NCI-H128 (cell line): ENCODE data around the gene OXNAD1.

ENCODE experiments used
- DNase-seq: peaks from one replicate; lab custom pipeline; 2025; ENCODE audit not compliant: unreplicated experiment; lab: John Stamatoyannopoulos, UW

Gene OXNAD1, protein sequence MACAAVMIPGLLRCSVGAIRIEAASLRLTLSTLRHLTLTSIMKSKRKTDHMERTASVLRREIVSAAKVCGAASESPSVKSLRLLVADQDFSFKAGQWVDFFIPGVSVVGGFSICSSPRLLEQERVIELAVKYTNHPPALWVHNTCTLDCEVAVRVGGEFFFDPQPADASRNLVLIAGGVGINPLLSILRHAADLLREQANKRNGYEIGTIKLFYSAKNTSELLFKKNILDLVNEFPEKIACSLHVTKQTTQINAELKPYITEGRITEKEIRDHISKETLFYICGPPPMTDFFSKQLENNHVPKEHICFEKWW

DNA sequence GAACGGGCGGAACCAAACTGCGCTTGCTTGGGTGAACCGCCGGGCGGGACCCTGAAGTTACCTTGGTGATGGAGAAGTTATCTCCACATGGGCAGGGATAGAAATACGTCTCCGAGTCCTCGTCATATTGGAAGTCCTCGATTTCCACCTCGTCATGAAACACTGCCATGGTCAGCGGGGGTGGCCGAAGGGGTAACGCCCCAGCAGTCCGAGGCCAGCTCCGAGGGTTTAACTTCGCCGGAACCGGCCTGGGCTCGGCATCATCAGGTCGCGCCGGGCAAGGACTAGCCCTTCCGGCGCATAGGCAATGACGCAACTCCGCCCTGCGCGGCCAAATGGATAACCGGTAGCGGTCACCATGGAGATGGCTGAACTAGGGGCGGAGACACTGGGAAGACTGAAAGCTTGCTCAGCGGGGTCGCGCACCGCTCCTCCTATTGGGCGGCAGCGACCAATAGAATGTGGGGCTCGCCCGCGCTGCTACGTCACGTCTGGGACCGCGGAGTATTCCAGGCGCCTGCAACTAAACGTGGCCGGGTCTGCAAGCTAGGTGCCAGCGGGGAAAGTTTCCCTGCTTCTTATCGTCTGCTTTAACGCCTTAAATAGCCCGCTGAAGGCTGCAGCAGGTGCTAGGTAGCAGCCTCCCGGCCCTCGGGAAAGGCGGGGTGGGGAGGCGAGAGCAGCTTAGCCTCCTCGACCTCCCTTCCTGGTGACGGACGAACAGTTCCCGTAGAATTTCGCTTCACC is at the start of gene OXNAD1, which contains the start of gene DPH3:
TSS of gene OXNAD1 (plus strand) at position 505 of the 747 bp plus-strand sequence. CDS start 5,741 bp downstream, outside the sequence.
TSS of gene DPH3 (minus strand) at position 236 of the 747 bp plus-strand sequence. CDS start at position 169, 67 bp downstream.
- DNase-seq = peak; percentile 95

DNA sequence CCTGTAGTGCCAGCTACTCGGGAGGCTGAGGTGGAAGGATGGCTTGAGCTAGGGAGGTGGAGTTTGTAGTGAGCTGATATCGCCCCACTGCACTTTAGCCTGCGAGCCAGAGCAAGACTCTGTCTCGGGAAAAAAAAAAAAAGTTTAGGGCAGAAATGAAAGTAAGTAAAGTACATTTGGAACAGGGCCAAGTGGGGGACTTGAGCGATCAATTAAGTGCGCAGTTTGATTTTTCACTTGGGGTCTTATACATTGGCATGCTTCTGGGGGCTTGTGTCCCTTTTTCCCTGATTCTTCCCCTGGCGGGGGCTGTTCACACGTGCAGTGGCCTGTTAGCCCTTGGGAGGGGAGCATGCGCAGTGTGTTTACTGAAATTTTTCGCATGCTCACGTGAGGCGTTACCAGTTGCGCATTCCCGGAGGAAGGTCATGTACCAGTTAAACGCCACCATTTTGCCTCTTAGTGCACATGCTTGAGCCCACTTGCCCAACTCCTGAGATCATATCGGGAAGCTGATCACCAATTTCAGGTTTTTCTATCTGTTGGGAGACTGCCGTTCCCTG is 48.6 kb upstream of the OXNAD1 start:
- no peak for DNase-seq

DNA sequence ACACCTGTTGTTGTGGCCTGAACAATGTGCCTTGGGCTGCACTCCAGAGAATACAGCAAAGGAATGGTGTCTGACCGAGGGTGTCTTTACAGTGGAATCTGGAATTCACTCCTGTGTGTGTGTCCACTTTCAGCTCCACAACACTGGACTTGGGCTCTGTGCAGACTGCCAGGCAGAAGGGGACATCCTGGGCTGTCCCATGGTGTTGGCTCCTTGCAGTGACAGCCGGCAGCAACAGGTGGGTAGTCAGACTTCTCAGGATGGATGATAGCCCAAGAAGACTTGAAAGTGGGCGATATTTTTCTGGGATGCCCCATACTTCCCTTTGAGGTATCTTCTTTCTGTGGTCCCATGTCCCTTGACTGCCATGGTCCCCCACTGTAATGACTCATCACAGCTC is 45.2 kb upstream of the OXNAD1 start:
- no peak for DNase-seq

DNA sequence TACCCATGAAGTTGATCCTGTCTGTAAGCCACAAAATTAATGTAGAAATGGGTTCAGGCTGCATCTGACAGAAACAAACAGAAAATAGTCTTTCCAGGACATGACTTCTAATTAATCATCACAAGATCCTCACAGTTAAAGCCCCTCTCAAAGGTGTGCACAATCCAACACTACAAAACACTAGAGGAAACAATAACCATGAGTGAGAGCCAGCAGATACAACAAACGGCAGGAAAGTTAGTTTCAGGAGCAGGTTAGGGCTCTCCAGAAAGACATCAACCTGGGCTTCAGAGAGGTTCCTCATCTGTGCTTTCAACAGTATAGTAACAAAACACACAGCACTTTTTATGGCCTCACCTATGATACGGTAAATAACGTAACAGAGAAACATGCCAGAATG is 43.0 kb upstream of the OXNAD1 start:
- DNase-seq = no peak

DNA sequence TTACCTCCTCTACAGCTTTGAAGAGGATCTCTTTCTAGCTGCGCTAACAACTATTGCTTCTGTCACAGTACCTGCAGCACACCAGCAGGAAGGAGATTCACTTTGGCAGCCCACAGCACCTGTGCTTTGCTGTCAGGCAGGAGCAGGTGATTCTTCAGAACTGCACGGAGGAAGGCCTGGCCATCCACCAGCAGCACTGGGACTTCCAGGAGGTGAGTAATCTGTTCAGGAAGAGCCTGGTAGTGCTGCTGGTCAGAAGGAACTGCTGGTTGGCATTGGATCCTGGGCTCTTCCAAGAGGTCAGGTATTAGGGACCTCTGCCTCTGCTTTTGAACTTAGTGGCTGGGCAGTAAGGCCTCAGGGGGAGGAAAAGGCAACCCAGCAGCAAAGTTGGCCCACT is 42.5 kb upstream of the OXNAD1 start:
- no peak for DNase-seq

DNA sequence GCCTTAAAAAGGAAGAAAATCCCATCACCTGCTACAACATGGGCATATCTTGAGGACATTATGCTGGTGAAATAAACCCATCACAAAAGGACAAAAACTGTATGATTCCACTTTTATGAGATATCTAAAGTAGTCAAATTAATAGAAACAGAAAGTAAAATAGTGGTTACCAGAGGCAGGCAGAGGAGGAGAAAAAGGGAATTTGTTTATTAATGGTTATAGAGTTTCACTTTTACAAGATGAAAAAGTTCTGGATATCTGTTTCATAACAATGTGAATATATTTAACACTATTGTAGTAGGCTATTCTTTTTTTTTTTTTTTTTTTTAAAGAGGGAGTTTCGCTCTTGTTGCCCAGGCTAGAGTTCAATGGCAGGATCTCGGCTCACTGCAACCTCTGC is 40.7 kb upstream of the OXNAD1 start:
- no peak for DNase-seq

DNA sequence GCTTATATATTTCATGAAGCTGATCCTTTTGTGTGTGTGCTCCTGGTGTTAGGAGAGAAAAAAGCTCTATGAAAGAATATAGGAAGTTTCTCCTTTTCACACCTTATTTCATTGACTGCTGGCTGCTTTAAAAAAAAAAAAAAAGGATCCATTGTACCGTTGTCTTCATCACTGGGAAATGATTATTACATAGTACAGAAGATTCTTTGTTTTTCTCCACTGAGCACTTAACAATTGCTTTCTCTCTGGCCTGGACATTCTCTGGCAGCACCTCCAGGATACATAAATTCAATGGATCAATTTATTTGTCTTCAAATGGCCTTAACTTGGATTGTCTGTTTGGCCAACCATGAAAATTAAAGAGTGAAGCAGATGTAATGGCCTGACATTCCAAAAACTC is 37.4 kb upstream of the OXNAD1 start:
- no peak for DNase-seq

DNA sequence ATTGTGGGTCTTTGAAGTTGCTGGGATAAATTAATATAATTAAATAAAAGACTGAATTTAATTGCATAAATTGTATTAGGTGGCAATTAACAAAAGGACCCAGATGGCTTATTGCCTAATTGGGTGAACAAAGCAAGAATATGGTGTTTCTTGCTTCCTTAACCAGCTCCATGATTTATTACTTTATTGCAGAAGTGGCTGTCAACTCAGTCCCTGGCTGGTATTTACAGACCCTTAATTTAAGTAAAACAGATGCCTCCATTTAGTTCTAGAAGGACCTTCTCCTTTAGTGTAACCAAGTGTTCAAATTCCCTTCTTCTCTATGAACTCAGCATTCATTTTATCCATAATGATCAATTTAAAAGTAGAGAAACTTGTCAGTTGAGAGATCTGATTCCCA is 35.3 kb upstream of the OXNAD1 start:
- DNase-seq = no peak

DNA sequence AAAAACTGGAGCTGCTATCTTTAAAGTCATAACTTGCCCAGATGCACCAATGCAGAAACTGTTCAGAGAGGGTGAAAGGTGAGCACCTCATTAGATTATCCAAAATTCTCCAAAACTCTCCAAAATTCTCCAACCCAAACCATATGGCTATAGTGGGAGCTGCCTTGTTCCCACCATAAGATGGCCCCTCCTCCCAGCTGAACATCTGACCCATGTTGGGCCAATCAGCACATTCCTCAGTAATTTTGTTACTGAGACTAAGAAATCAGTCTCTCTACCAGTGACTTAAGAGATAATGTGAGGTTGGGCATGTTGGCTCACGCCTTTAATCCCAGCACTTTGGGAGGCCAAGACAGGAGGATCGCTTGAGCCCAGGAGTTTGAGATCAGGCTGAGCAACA is 33.0 kb upstream of the OXNAD1 start:
- DNase-seq = no peak

DNA sequence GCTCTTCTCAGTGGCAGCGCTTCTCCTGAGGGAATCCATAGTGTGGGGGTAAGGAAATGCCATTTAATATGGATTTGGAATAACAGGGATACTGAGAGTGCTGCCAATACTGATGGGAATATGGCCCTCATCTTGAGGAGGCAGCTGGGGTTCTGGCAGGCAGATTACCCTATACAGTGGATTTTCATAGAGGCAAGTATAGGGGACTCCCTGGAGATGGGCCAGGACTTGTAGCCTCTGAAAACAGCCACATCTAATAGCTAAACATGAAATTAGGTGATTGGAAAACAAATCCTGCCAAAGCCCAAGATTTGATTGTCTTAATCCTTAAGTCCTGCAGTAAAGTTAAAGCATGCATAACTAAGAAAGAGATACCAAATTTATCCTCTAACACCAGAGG is 31.2 kb upstream of the OXNAD1 start:
- no peak for DNase-seq

DNA sequence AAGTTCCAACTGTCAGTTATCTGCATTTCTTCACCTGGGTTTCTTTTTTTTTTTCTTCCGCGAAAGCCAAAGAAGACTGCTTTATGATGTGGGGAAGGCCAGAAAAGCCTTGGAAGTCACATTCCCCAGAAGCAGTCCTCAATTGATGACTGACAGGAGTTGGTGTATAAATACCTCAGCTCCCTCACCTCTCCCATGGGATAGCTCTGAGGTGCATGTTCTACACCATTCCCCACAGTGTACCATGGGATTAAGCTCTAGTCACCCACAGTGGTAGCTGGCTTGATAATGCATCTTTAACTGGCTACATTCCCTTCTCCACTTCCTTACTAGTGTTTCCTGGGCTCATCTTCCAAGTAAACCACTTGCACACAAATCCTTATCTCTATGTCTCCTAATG is 30.7 kb upstream of the OXNAD1 start:
- DNase-seq = no peak

DNA sequence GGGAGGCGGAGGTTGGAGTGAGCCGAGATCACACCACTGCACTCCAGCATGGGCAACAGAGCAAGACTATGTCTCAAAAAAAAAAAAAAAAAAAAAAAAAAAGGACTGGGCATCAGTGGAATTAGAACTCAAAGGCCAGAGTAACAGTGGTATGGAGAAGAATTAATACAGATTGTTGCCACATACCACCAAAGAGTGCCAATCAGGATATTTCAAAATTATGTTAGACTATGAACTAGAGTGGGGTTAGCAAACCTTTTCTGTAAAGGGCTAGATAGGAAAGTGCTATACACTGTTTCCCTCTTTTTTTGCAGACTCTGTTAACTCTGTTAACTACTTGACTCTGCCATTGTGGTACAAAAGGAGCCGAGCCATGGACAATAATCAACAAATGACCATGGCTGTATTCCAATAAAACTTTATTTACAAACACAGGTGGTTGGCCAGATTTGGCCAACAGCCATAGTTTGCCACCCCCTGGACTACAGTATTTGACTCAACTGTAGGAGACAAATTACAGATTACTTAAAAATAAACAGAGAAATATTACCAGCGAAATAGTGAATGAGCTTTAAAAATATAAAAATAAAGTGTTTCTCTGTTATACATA is 28.9 kb upstream of the OXNAD1 start:
- DNase-seq = no peak

DNA sequence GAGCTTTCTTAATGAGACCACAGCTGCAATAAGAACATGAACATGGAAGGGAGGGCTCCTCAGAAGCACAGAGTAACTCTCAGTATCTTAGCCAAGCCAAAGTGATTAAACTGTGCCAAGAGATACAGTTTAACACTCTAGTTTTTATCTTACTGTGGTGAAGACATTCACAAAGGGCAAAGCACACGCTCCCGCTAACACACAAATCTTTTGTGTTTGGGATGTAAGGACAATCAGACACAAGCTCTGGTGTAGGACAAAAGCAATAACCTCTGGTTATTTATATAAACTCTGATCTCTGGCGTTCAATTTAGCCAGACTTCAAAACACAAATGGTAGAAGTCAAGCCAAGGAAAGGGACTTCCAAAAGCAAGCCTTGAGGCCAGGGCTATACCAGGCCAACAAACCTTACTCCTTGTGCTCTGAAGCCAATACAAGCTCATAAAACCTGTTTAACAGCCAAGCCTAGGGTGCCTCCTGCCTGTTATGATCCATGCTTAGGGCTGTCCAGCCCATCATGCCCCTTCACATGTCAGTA is 28.1 kb upstream of the OXNAD1 start:
- no peak for DNase-seq

DNA sequence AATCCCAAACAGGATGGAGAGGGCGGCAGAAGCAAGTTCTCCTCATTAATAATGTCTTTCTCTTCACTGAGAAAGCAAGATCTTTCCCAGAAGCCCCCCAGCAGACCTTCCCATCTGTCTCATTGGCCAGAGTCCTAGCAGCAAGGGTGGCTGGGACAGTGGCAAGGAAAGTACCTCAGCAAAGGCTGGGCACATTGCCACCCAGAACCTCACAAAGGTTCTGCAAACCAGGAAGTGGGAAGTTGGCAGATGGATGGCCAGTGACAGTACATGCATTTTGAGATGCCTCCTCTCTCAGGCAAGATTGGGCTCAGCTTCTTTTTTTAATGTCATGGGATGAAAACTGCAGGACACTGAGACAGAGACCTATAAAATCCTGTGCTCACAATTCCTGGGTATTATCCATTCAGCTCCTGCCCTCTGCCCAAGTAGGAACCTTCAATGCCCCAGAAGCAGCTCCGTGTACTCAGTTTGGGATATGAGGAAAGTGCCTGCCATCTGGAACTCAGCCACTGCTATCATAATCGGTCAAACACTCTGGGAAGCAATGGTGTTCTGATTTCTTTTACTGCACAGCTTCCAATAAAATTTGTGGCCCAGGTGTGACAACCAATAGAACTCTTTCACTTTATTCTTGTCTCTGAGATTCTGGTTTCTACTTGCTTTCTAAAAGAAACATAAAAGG is 25.8 kb upstream of the OXNAD1 start:
- DNase-seq = no peak

DNA sequence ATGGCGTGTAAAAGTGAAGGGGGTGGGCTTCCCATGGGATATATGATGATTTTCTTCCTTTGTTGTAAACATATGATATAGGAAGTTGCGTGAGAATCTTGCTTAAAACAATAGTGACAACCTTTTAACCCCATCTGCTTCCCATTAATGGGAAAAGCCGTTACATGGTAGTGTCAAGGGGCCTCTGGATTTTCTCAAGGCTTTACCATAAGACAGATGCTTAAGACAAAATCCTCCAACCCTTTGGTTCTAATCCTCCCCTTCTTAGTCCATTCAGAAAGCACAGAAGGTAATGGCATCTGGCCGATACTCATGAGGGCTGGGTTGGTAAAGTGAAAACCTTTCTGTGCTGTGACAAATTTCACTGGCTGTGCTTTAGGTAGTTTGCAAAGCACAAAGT is 25.2 kb upstream of the OXNAD1 start:
- DNase-seq = no peak

DNA sequence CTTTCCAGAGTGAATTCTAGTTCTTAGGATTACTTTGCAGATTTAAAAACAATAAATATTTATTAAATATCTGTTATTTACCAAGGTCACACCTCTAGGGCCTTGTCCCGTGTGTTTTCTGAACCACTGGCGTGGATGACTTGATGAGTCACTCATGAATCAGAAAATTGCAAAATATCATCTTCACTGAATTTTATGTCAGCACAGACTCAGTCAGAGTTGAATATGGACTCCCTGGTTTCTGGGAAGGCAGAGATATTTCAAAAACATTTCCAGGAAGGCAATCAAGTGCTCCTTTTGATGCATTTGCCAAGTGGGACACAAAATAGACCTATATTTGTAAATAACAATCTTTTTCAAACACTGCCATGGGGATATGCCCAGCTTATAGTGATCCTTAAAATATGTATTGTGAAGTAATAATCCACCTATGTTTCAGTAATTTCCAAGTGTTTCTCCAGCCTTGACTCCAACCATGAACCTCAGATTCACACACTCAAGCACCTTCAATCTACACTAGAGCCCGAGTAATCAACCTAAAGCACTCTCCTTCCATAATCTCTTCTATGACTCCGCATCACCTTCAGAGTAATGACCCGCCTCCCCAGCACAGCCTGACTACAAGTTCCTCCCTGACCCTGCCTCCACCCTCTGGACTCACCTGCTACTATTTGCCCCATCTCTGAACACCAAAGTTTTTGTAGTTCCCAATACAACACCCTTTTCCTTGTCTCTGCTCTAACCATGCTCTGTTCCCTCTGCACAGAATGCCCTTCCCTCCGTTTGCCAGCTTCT is 24.6 kb upstream of the OXNAD1 start:
- no peak for DNase-seq

DNA sequence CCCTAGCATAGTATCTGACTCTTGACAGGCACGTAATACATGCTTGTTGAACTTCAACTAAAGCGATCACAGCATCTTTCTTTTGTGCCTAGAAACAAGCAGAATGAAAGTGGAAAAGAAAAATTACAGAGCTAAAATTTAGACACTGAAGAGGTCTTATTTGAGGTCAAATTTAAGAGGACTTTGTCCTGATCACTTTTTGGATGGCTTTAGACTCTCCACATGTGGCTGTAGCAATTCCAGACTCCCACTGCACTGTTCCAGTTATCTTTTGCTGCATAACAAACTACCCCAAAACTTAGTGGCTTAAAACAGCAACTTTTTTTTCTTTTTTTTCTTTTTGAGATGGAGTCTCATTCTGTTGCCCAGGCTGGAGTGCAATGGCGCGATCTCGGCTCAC is 23.8 kb upstream of the OXNAD1 start:
- DNase-seq = no peak

DNA sequence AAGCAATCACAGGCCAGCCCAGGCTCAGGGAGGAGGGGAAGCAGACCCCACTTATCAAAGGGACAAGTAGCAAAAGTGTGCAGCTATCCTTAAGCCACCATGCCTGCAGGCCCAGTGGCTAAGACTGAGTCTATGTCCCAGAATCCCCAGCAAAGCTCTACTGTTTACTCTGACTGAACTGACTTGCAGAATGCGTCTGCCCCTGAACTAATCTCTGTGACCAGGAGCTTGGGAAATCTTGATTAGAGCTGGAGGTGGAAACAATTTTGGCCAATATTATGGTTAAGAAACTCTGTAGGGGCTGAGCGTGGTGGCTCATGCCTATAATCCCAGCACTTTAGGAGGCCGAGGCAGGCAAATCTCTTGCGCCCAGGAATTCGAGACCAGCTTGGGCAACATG is 22.8 kb upstream of the OXNAD1 start:
- DNase-seq = no peak

DNA sequence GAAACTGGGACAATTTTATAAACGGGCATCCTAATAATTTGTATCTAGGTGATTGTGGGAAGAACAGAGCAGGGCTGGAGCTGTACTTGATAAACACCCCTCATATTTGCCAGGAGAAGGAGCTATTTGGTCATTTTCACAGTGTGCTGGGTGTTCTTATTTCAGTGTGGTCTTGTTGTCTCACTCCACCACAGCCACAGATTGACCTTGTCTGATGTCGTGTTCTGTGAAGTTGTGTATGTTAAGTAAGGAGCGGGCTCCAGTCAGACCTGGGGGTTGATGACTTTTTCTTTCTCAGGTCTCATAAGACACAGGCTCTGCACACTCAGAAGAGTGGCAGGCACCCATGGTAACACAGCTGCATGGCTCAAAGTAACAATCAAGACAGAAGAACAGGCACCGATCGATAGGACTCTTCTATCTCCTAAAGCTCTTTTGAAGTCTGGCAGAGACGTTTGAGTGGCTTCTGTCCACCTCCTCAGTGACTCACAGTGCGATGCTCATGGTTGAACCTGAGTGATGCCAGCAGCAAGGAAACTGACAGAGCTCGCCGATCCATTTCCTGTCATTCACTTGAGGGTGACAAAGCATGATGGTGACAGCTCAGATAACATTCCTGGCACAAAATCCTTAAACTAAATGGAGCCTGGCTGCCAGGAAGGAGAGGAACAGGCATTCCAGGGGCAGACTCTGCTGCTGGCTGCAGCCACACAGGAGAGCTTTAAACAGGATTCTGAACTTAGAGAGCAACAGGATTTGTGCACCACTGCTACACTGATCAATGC is 21.1 kb upstream of the OXNAD1 start:
- DNase-seq = no peak
